MCF 10A (cell line): ENCODE results near the gene EXOC2. TPM values are rescaled to one million over a fixed set of nuclear protein-coding genes. Genes with fewer than 3 reads are reported as not detected.

Source experiments
- BruUV-seq: library from RNA; stranded (reverse); fragments of 400-500 nt; replicated peaks from 2 replicates; lab custom pipeline; 2021; lab: Mats Ljungman, UMichigan
- CTCF ChIA-PET: fragments of 300-600 bp; sonication (Branson Sonifier 250); formaldehyde crosslinking; extraction: SDS; loops from one replicate; lab custom pipeline; 2021; ENCODE audit warnings: antibody characterized with exemption, inconsistent platforms; lab: Yijun Ruan, JAX
- POLR2A ChIA-PET: fragments of 300-600, 350-650 bp; sonication (Branson Sonifier 250); formaldehyde crosslinking; extraction: SDS; loops from one replicate; lab custom pipeline; 2020; ENCODE audit warnings: antibody characterized with exemption, inconsistent platforms; lab: Yijun Ruan, JAX
- DNase-seq: peaks from one replicate; pipeline ENCODE4 v3.0.0-alpha.2; 2018; ENCODE audit not compliant: unreplicated experiment
- H3K27ac Mint-ChIP-seq: one replicate; pipeline ENCODE4 v1.8.0; 2022; ENCODE audit warnings: mild to moderate bottlenecking, low read depth, mixed read lengths; ENCODE audit not compliant: unreplicated experiment
- H3K27me3 Mint-ChIP-seq: one replicate; pipeline ENCODE4 v1.8.0; 2022; ENCODE audit warnings: mixed read lengths; ENCODE audit not compliant: insufficient read depth, unreplicated experiment
- H3K36me3 Mint-ChIP-seq: one replicate; pipeline ENCODE4 v1.8.0; 2022; ENCODE audit warnings: mild to moderate bottlenecking, moderate library complexity, mixed read lengths; ENCODE audit not compliant: insufficient read depth, unreplicated experiment
- H3K4me1 Mint-ChIP-seq: one replicate; pipeline ENCODE4 v1.8.0; 2022; ENCODE audit warnings: mixed read lengths; ENCODE audit not compliant: insufficient read depth, unreplicated experiment
- H3K4me3 Mint-ChIP-seq: one replicate; pipeline ENCODE4 v1.8.0; 2022; ENCODE audit warnings: mild to moderate bottlenecking, moderate library complexity, mixed read lengths; ENCODE audit not compliant: unreplicated experiment
- H3K9me3 Mint-ChIP-seq: one replicate; pipeline ENCODE4 v1.8.0; 2022; ENCODE audit warnings: mixed read lengths; ENCODE audit not compliant: unreplicated experiment
- intact Hi-C: fragments of 100-400 bp; cut with micrococcal nuclease; formaldehyde crosslinking; loops from 2 replicates; pipeline ENCODE4 v1.14.1; 2022
- total RNA-seq: library from RNA; stranded (reverse); gene quantifications from 2 replicates; pipeline ENCODE4 v1.2.3, GENCODE V29; 2022
- TF ChIP-seq, protein P1 (sequence below): fragments of 200-600 bp; IDR thresholded peaks from one replicate; pipeline ENCODE4 v1.8.0; 2022; ENCODE audit warnings: antibody characterized with exemption, mild to moderate bottlenecking; ENCODE audit not compliant: unreplicated experiment

The EXOC2 gene
- total RNA-seq, 1 experiment from 2014 or later = 14.6 TPM

DNA sequence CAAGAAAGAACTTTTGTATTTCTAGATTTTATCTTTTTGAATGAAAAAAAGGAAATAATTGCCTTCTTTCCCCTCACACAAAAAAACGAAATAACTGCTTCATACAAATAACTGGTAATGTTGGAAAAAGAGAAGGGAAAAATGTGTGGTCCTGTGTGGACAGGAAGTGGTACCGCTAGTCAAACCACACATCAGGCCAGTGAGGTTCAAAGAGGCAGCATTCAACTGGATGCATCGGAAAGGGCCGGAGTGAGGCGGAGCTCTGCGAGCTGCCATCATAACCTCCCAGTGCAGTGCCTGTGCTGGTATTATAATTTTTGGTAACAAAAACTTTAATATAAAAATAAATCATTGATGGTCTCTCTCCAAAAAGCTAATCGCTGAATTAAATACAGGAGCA is 190.2 kb downstream of the EXOC2 start:
- no peak overlapping the region for H3K27ac Mint-ChIP-seq
- no peak overlapping the region for H3K4me3 Mint-ChIP-seq
- POLR2A ChIA-PET = interaction anchor here (0.6 kb wide), 1 partner anchor 203 kb away, joined by 4 read pairs; no protein-coding TSS in a partner anchor
- no peaks in the 10 kb centered on the region for H3K27me3 Mint-ChIP-seq
- no peak for DNase-seq
- TF ChIP-seq, protein P1, sequence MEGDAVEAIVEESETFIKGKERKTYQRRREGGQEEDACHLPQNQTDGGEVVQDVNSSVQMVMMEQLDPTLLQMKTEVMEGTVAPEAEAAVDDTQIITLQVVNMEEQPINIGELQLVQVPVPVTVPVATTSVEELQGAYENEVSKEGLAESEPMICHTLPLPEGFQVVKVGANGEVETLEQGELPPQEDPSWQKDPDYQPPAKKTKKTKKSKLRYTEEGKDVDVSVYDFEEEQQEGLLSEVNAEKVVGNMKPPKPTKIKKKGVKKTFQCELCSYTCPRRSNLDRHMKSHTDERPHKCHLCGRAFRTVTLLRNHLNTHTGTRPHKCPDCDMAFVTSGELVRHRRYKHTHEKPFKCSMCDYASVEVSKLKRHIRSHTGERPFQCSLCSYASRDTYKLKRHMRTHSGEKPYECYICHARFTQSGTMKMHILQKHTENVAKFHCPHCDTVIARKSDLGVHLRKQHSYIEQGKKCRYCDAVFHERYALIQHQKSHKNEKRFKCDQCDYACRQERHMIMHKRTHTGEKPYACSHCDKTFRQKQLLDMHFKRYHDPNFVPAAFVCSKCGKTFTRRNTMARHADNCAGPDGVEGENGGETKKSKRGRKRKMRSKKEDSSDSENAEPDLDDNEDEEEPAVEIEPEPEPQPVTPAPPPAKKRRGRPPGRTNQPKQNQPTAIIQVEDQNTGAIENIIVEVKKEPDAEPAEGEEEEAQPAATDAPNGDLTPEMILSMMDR = no peak
- H3K9me3 Mint-ChIP-seq = no peaks in the 10 kb centered on the region
- no peaks in the 10 kb centered on the region for H3K4me1 Mint-ChIP-seq
- intact Hi-C loops = no loop called here
- CTCF ChIA-PET = interaction anchor here (0.7 kb wide), 1 partner anchor 1050 kb away, joined by 4 read pairs; no protein-coding TSS in a partner anchor
- BruUV-seq = no TSS peak
- peaks cover 7% of the 10 kb centered on the region for H3K36me3 Mint-ChIP-seq

DNA sequence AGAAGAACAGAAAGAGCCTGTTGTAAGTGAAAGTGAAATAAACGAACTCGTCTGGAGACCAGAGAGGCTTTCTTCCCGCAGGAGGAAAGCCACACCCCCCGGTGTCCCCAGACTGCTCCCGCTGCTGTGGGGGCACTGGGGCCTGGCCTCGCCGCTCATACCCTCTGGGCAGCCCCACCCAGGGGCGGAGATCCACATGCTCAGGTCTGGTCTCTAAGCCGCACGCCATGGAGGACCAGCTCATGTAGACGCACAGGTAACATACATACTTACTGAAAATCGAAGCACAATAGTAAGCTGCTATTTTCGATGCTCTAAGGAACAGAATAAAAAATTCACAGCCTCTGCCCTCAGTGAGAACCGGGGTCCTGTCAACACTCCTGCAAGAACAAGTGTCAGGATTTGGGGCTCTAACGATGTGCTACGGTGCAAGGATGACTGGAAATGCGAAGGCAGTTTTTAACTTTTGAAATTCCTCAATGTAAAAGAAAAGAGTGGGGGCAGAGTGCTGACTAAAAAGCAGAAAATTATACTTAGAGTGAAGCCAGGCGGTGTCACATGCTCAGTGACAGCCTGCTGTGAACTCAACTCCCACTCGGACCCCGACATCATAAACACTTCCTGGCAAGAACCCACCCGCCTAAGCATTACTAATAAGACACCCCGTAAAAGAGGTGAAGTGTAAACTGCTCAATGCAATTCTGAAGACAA is 190.9 kb downstream of the EXOC2 start:
- Mint-ChIP-seq H3K36me3 (peaks cover 12% of the 10 kb centered on the region), H3K4me3 (no peak overlapping the region), H3K27me3 (no peaks in the 10 kb centered on the region), H3K27ac (no peak overlapping the region), H3K9me3 (no peaks in the 10 kb centered on the region), H3K4me1 (no peaks in the 10 kb centered on the region)
- DNase-seq = no peak
- intact Hi-C loops = no loop called here
- POLR2A ChIA-PET = interaction anchor here (0.6 kb wide), 1 partner anchor 203 kb away, joined by 4 read pairs; no protein-coding TSS in a partner anchor
- CTCF ChIA-PET = interaction anchor here (0.7 kb wide), 2 partner anchors 1051 to 1857 kb away, joined by 3 to 4 read pairs; no protein-coding TSS in a partner anchor
- BruUV-seq = no TSS peak
- TF ChIP-seq, protein P1 = no peak

DNA sequence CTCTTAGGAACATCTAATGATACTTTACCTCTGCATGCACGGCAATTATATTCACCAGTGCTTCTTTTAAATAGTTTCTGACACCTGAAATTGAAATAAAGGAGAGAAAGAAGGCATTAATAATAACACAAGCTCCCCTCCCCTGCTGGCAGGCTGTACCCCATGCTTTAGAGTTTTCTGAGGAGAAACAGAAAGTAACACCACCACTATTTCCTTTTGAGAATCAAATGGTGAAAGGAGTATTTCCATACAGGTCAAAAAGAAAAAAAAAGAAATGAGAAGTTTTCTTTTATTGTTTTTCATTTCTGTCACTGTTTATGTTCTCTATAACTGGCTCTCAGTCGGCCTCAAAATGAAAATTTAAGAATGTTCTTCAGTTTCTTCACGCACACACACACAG is 193.3 kb downstream of the EXOC2 start:
- ChIA-PET POLR2A (no interaction called here), CTCF (no interaction called here)
- BruUV-seq = no TSS peak
- Mint-ChIP-seq H3K27ac (no peak overlapping the region), H3K4me3 (no peak overlapping the region), H3K4me1 (no peaks in the 10 kb centered on the region), H3K36me3 (peaks cover 31% of the 10 kb centered on the region), H3K27me3 (no peaks in the 10 kb centered on the region), H3K9me3 (no peaks in the 10 kb centered on the region)
- TF ChIP-seq, protein P1 = no peak
- intact Hi-C loops = no loop called here
- no peak for DNase-seq

DNA sequence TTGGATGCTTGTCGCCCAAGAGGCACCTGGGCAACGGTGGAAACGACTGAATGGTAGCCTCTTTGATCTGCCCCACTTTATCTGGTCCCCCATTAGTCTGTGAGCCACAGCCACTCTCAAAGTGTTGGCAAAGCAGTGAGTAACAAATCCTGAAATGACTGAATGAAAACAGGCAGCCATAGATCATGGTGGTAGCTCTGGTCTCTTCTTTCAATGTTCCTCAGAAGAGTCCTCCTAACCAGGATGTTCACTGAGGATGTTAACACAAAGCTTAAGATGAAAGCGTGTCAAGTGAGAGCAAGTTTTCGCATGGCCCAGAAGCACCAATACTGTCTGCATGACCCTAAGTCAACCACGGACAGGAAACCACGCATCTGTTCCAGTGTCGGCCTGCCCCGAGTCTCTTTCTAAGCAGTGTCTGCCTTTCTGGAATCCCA is 194.1 kb downstream of the EXOC2 start:
- DNase-seq = no peak
- no TSS peak for BruUV-seq
- H3K4me3 Mint-ChIP-seq = no peak overlapping the region
- intact Hi-C loops = no loop called here
- H3K9me3 Mint-ChIP-seq = no peaks in the 10 kb centered on the region
- H3K36me3 Mint-ChIP-seq = peaks cover 35% of the 10 kb centered on the region
- no peak overlapping the region for H3K27ac Mint-ChIP-seq
- TF ChIP-seq, protein P1 = no peak
- ChIA-PET POLR2A (no interaction called here), CTCF (interaction anchor here (1.1 kb wide), 1 partner anchor 42 kb away, joined by 3 read pairs; no protein-coding TSS in a partner anchor)
- no peaks in the 10 kb centered on the region for H3K27me3 Mint-ChIP-seq
- H3K4me1 Mint-ChIP-seq = no peaks in the 10 kb centered on the region
